ENCODE measurements around the gene RUNX3. TPM values are rescaled to one million over a fixed set of nuclear protein-coding genes. Genes with fewer than 3 reads are reported as not detected.

Gene RUNX3
- total and polyA plus RNA-seq, 2 of the 8 experiments (the other 6 are each of a cell fraction or from before 2014, with no cell fraction given), result 0.62 to 0.82 TPM

GRCh38 chr1:24865168-24865567 is 64.9 kb downstream of the RUNX3 start (continued):
- no peak for TF ChIP-seq NANOG (IDR thresholded peaks at IDR 0.05; ENCODE audit: insufficient read depth, low read depth, low read length, poor library complexity, severe bottlenecking)
- no peak for TF ChIP-seq CBX8 (IDR thresholded peaks at IDR 0.05; ENCODE audit: borderline replicate concordance, low read depth, low read length)
- no peak for TF ChIP-seq FOSL1 (IDR thresholded peaks at IDR 0.05; ENCODE audit: insufficient read depth, low read depth, low read length)
- TF ChIP-seq POLR2A (IDR thresholded peaks at IDR 0.05; ENCODE audit: control extremely low read depth in 1 of 2, low read depth in 2 of 2, low read length in 2 of 2), result no peak
- no peak for TF ChIP-seq SAP30 (IDR thresholded peaks at IDR 0.05; ENCODE audit: insufficient read depth, insufficient replicate concordance, low read length)
- TF ChIP-seq HDAC2 (IDR thresholded peaks at IDR 0.05; ENCODE audit: borderline replicate concordance in 1 of 2, low read depth in 2 of 2, low read length in 2 of 2), result no peak

Data from H1 (cell line).